DMS114 treated with DMSO at 0.1 percent for 48 hours (cell line): Measurements from ENCODE around the gene KIRREL3.

Source experiments
- DNase-seq: peaks from one replicate; lab custom pipeline; 2025; ENCODE audit not compliant: unreplicated experiment; lab: John Stamatoyannopoulos, UW

The KIRREL3 gene

GRCh38 chr11:126415128-126415527 is 585.4 kb downstream of the KIRREL3 start:
- DNase-seq, result no peak

DNA sequence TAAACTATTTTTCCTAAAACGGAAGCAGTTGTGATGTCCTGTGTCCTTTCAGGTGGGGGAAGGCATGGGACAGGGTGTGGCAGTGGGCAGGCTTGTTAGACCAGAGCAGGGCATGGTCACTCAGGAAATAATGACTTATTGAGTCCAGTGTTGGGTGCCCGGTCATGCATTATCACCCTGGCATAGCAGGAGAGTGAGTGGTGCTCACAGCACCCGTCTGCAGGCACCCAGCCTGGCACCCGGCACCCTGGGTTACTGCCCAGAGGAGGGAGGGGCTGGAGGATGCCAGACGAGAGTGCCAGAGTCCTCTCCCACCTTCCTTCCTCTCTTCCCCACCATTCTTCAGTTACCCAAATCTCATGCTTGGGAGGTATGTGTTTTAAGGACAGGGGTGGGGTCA is 586.0 kb downstream of the KIRREL3 start:
- no peak for DNase-seq

DNA sequence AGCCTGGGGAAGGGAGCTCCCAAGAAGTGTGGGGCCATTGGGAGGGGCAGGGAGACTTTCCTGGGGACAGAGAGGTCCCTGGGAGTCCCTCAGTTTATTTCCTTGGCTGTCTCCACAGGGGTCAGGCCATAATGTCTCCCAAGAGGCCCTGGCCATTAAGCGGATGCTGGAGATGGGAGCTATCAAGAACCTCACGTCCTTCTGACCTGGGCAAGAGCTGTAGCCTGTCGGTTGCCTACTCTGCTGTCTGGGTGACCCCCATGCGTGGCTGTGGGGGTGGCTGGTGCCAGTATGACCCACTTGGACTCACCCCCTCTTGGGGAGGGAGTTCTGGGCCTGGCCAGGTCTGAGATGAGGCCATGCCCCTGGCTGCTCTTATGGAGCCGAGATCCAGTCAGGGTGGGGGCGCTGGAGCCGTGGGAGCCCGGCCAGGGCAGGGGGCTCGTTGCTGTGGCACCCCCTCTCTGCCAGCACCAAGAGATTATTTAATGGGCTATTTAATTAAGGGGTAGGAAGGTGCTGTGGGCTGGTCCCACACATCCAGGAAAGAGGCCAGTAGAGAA is 586.6 kb downstream of the KIRREL3 start:
- no peak for DNase-seq

DNA sequence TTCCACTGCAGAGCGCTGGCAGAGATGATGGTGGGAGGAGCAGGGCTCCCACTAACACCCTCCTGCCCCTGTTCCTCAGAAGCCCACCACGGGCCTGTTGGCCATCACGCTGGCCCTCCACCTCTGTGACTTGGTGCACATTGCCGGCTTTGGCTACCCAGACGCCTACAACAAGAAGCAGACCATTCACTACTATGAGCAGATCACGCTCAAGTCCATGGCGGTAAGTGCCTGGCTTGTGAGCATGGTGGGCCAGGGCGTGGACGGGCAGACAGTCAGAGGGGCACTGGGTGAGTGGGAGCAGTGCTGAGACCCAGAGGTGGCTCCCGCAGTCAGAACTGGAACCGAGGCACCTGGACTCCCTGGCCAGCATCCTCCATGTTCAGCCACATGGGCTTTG is 587.1 kb downstream of the KIRREL3 start:
- no peak for DNase-seq

DNA sequence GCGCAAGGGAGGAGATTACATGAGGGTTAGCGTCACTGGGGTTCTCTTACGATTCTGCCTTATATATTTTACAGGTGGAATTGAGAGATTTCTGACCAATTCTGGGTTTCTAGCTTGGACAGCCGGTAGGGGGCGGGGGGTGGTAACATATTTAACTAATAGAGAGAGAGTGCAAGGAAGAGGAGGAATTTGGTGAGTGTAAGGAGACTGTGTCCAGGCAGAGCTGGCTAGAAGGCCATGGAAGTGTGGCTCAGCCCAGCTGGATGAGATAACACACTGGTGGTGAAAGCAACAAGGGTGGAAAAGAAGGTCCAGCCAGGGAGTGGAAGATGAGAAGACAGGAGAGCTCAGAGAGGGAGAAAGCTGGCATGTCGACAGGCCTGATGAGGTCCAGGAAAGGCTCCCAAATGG is 588.6 kb downstream of the KIRREL3 start:
- no peak for DNase-seq

GRCh38 chr11:126410649-126411048 is 589.9 kb downstream of the KIRREL3 start:
- no peak for DNase-seq

GRCh38 chr11:126409620-126409985 is 591.0 kb downstream of the KIRREL3 start:
- no peak for DNase-seq

DNA sequence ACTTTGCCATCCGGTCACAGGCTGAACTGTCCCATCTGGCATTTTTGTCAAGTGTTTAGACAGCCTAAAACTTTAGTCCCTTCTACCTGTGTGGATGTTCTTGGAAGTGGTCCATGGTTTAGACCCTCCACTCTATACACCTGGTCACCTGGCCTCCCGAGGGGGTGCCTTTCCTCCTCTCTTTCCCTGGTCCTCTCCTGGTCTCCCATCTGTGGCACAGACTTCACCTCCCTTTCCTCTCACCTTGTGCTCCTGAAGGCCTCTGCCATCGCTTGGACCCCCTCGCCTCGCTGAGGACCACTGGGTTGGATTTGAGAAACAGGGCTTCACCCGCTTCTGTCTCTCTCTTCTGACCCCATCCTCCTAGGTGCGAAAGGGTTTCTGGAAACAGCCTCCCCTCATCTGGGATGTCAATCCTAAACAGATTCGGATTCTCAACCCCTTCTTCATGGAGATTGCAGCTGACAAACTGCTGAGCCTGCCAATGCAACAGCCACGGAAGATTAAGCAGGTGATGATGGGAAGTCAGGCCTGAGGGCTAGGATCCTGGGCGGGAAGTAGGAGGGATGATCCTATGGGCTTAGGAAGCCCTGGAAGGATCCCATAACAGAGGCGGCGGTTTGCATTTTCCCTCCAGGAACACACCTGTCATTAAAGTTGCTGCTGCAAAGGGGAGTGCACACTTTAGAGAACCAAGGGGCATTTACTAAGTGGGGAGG is 591.5 kb downstream of the KIRREL3 start:
- DNase-seq, result no peak

DNA sequence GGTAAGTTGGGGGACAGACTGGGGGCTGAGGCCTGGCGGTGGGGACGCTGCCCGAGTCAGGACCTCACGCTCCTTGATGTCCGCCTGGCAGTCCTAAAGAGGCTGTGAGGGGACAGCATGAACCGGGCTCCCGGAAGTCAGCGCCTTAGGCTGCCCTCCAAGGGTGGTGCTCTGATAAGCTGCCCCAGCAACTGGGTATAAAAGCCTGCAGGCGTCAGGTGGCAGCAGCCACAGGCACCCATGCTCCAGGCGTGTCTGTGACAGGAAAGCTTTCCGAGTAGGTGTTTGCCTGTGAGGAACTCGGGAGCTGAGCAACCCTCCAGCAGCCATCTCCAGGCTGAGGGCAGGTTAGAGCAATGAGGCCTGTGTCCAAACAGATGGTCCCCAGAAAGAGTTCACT is 592.1 kb downstream of the KIRREL3 start:
- no peak for DNase-seq

DNA sequence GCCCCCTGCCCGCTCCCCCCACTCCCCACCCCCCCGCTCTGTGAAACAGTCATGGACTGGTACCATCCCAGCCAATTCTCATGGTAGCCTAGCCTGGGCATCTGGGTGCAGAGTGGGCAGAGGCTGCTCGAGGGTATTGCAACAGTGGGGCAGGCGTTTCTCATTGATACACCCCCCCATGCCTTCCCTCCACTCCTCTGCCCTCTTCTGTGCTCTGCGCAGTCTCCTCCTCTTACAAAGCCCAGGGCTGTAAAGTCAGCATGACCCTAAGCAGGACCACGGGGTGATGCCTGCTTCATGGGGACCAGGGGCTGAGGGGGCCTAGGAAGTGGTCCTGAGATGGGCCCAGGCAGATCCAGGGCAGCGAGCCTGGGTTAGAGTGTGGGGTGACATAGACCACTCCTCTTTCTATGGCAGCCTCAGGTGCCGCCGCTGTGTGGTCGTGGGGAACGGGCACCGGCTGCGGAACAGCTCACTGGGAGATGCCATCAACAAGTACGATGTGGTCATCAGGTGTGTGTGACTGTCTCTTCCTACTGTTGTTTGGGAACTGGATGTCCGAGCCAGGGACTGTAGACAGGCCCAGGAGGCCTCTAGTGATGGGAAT is 592.8 kb downstream of the KIRREL3 start:
- no peak for DNase-seq

DNA sequence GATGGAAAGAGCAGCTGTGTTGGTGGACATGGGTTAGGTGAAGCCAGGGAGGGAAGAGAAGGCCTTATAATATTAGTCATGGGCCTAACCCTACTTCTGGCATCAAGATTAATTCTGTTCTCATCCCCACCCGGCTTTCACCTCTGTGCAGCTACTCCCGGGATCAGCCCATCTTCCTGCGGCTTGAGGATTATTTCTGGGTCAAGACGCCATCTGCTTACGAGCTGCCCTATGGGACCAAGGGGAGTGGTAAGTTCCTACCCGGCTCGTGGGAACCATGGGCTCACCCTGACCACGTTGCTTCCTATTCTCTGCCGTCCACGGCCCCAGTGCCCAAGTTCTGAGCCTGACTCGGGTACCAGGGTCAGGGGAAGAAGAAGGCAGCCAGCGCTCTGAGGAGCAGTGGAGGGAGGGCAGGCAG is 593.5 kb downstream of the KIRREL3 start:
- no peak for DNase-seq

DNA sequence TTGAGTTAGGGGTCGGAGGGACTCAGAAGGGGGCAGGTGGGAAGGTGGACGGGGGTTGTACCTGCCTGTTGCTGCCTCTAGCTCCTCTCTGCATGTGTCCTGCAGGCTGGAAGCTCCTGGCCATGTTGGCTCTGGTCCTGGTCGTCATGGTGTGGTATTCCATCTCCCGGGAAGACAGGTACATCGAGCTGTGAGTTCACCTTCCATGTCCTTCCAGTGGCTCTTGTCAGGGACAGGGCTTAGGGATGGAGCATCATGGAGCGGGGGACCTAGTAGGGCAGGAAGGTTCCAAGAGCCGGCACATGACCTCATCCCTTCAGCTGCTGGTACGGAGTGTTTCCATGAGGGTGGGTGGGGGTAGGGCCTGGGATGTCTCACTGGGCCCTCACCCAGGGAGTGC is 594.2 kb downstream of the KIRREL3 start:
- DNase-seq, result no peak

- DNase-seq, result no peak
These were observed 594.7 kb downstream of the KIRREL3 start for GRCh38 chr11:126405906-126406305.

- no peak for DNase-seq
These were observed 595.2 kb downstream of the KIRREL3 start for GRCh38 chr11:126405374-126405773.

- no peak for DNase-seq
These were observed 596.2 kb downstream of the KIRREL3 start for GRCh38 chr11:126404367-126404766.

DNA sequence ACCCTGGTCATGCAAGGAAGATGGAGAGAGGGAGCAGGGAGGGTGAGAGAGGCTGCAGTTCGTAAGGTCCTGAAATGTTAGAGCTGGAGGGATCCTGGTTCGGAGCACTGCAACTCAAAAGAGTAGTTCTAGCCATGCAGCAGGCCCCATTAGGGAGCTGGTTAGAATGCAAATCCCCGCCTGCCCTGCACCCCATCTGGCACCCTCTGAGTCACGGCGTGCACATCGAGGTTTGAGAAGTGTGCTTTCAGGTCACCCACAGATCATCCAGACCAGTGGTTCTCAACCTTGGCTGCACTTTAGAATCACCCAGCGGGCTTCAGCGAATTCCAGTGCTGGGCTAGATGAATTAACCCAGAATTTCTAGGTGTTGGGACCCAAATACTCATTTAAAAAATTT is 596.9 kb downstream of the KIRREL3 start:
- no peak for DNase-seq

- no peak for DNase-seq
These were observed 597.5 kb downstream of the KIRREL3 start for GRCh38 chr11:126403022-126403581.

DNA sequence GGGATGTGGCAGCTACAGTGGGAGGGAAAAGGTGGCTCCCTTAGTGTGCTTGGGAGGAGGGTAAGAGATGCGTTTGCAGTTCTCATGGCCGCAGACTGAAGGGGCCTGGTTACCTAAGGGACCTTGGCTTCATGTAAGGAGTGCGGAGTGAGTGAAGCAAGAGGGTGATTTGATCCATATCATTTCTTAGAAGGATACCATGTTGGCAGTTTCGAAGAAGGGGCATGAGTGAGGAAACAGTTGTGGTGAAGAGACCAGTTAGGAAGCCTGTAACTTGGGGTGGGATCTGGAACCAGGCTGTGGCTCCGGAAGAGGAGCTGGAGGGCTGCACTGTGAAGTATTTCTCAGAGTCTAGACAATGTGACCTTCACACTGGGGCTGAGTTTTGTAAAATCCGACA is 600.1 kb downstream of the KIRREL3 start:
- no peak for DNase-seq

- no peak for DNase-seq
These were observed 600.6 kb downstream of the KIRREL3 start for GRCh38 chr11:126400019-126400418.

GRCh38 chr11:126398721-126399120 is 601.8 kb downstream of the KIRREL3 start:
- no peak for DNase-seq

DNA sequence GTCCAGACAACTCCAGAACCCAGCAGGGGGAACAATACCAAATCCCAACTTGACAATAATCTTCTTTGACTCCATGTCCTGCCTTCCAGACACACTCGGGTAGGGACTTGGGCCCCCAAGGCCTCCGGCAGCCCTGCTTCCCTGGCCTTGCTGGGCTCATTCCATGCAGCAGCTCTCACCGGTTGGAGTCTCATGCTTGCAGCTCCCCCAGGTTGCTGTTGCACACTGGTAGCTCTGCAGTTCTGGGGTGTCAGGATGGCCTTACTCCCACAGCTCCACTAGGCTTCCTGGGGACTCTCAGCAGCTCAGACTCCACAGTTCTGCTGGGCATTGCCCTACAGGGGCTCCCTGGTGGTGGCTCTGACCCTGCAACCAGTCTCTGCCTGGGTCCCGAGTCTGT is 602.3 kb downstream of the KIRREL3 start:
- no peak for DNase-seq

GRCh38 chr11:126396965-126397364 is 603.6 kb downstream of the KIRREL3 start:
- no peak for DNase-seq
